ENCODE results near the gene STX8.

DNA sequence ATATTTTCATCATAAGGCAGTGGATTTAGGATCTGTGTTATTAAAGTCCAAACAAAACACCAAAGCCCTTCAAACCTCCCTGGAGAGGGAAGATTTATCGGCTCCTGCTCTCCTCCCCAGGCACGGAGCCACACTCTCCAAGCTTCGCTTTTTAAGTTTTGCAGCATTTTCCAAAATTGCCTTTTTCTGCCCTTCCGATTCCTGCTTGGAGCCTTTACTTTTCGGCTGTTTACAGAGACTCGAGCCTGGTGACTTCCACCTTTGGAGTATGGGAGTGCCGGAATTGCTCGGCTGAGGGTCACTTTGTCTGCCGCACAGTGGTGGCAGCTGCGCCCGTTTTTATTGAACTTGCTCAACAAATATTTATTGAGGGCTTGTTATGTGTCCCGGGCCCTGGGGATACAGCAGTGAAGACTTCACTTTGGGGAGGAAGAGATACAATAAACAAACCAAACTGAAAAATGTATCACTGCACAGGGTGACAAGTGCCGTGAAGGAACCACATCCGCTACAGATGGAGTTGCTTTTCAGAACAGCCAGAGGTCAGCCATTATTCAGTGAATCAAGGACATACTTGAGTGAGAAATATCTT lies 368.8 kb downstream of the STX8 start:
- TF ChIP-seq, protein P1, sequence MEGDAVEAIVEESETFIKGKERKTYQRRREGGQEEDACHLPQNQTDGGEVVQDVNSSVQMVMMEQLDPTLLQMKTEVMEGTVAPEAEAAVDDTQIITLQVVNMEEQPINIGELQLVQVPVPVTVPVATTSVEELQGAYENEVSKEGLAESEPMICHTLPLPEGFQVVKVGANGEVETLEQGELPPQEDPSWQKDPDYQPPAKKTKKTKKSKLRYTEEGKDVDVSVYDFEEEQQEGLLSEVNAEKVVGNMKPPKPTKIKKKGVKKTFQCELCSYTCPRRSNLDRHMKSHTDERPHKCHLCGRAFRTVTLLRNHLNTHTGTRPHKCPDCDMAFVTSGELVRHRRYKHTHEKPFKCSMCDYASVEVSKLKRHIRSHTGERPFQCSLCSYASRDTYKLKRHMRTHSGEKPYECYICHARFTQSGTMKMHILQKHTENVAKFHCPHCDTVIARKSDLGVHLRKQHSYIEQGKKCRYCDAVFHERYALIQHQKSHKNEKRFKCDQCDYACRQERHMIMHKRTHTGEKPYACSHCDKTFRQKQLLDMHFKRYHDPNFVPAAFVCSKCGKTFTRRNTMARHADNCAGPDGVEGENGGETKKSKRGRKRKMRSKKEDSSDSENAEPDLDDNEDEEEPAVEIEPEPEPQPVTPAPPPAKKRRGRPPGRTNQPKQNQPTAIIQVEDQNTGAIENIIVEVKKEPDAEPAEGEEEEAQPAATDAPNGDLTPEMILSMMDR (IDR thresholded peaks at IDR 0.05): no peak
- TF ChIP-seq POLR2AphosphoS5 (IDR thresholded peaks at IDR 0.05; ENCODE audit: insufficient read depth in 1 of 2, low read depth in 1 of 2): no peak

Measured in vagina (tissue), 2 donors.